Measurements from ENCODE around the gene RAD1.
A peak's percentile ranks its signal among the peaks of the same experiment; 100 is the strongest.

RAD1 gene

DNA sequence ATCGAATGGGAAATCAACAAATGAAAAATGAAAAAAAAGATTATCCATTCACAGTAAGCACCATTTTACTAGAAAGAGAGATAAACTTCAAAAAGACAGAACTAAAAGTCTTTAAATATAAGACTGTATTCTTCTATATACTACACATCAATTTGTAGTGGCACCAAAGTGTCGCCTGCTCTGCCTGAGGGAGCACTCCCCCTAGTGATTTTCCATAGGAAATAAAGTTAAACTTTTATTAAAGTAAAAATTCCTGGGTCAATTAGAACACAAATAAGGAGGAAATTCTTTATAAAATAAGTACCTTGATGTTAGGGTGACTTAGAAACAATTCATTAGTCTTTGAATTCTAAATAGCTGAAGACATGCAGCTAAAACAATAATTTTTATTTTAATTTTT lies 9.7 kb downstream of the RAD1 start:
- peak; percentile 57 for ATAC-seq
- TF ChIP-seq, protein P1, sequence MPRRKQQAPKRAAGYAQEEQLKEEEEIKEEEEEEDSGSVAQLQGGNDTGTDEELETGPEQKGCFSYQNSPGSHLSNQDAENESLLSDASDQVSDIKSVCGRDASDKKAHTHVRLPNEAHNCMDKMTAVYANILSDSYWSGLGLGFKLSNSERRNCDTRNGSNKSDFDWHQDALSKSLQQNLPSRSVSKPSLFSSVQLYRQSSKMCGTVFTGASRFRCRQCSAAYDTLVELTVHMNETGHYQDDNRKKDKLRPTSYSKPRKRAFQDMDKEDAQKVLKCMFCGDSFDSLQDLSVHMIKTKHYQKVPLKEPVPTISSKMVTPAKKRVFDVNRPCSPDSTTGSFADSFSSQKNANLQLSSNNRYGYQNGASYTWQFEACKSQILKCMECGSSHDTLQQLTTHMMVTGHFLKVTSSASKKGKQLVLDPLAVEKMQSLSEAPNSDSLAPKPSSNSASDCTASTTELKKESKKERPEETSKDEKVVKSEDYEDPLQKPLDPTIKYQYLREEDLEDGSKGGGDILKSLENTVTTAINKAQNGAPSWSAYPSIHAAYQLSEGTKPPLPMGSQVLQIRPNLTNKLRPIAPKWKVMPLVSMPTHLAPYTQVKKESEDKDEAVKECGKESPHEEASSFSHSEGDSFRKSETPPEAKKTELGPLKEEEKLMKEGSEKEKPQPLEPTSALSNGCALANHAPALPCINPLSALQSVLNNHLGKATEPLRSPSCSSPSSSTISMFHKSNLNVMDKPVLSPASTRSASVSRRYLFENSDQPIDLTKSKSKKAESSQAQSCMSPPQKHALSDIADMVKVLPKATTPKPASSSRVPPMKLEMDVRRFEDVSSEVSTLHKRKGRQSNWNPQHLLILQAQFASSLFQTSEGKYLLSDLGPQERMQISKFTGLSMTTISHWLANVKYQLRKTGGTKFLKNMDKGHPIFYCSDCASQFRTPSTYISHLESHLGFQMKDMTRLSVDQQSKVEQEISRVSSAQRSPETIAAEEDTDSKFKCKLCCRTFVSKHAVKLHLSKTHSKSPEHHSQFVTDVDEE (CRISPR knock-in tag; IDR thresholded peaks at IDR 0.05): no peak
- TF ChIP-seq PPARA (CRISPR knock-in tag; IDR thresholded peaks at IDR 0.05; ENCODE audit: borderline replicate concordance) (no peak), CREB5 (CRISPR knock-in tag; IDR thresholded peaks at IDR 0.05; ENCODE audit: low read depth) (no peak), PATZ1 (CRISPR knock-in tag; IDR thresholded peaks at IDR 0.05; ENCODE audit: borderline replicate concordance) (no peak), ZC3H10 (CRISPR knock-in tag; IDR thresholded peaks at IDR 0.05) (no peak), ZFP30 (CRISPR knock-in tag; IDR thresholded peaks at IDR 0.05) (no peak), POU6F1 (CRISPR knock-in tag; IDR thresholded peaks at IDR 0.05; ENCODE audit: borderline replicate concordance, low read depth) (no peak), OSR1 (CRISPR knock-in tag; IDR thresholded peaks at IDR 0.05) (no peak)

GRCh38 chr5:34903260-34903659 lies 12.0 kb downstream of the RAD1 start:
- no peak for TF ChIP-seq ZNF565 (CRISPR knock-in tag; conservative IDR thresholded peaks at IDR 0.05; ENCODE audit: low read depth)
- TF ChIP-seq ZFP30 (CRISPR knock-in tag; IDR thresholded peaks at IDR 0.05): no peak
- no peak for TF ChIP-seq ZFP3 (CRISPR knock-in tag; IDR thresholded peaks at IDR 0.05)
- no peak for TF ChIP-seq RARB (CRISPR knock-in tag; IDR thresholded peaks at IDR 0.05)
- no peak for TF ChIP-seq POU6F1 (CRISPR knock-in tag; IDR thresholded peaks at IDR 0.05; ENCODE audit: borderline replicate concordance, low read depth)
- no peak for TF ChIP-seq ZNF8 (CRISPR knock-in tag; IDR thresholded peaks at IDR 0.05)
- TF ChIP-seq GLIS3 (CRISPR knock-in tag; IDR thresholded peaks at IDR 0.05): no peak
- TF ChIP-seq ESRRG (CRISPR knock-in tag; IDR thresholded peaks at IDR 0.05): no peak
- ATAC-seq: no peak

GRCh38 chr5:34900652-34901051 lies 14.7 kb downstream of the RAD1 start:
- TF ChIP-seq ZC3H10 (CRISPR knock-in tag; IDR thresholded peaks at IDR 0.05): no peak
- TF ChIP-seq GLIS3 (CRISPR knock-in tag; IDR thresholded peaks at IDR 0.05): no peak
- no peak for TF ChIP-seq ISL1 (CRISPR knock-in tag; IDR thresholded peaks at IDR 0.05)
- no peak for TF ChIP-seq SNAI2 (CRISPR knock-in tag; IDR thresholded peaks at IDR 0.05)
- TF ChIP-seq PATZ1 (CRISPR knock-in tag; IDR thresholded peaks at IDR 0.05; ENCODE audit: borderline replicate concordance): no peak
- TF ChIP-seq, protein P1 (CRISPR knock-in tag; IDR thresholded peaks at IDR 0.05): no peak
- no peak for TF ChIP-seq ESRRG (CRISPR knock-in tag; IDR thresholded peaks at IDR 0.05)
- ATAC-seq: no peak
